ENCODE measurements around the gene PKN1. TPM values are rescaled to one million over a fixed set of nuclear protein-coding genes. Genes with fewer than 3 reads are reported as not detected.

PKN1 gene
- total RNA-seq, 2 donors from 2014 or later = 103 to 141 TPM

- WGBS, 2 experiments (ENCODE audit: insufficient coverage in 1 of 2, insufficient read length in 1 of 2) = 0% methylated on average over 3 to 23 of the region's 23 CpGs
- Histone ChIP-seq H3K27ac (ENCODE audit: low read depth, low read length) (peak overlapping the region; percentile 89), H3K4me3 (ENCODE audit: low read length) (peak overlapping the region; percentile 94), H3K9ac (ENCODE audit: extremely low read depth, low read length, poor library complexity, severe bottlenecking) (peak overlapping the region; percentile 86), H3K9me3 (ENCODE audit: control insufficient read depth, low read length) (no peaks in the 10 kb centered on the region), H3K36me3 (ENCODE audit: control insufficient read depth, insufficient read depth, low read length) (peaks cover 16% of the 10 kb centered on the region), H3K4me1 (ENCODE audit: control insufficient read depth, insufficient read depth, low read length) (no peaks in the 10 kb centered on the region), H3K27me3 (ENCODE audit: control insufficient read depth, insufficient read depth, low read length, poor library complexity, severe bottlenecking) (no peaks in the 10 kb centered on the region)
- Mint-ChIP-seq H3K27me3 (ENCODE audit: insufficient read depth) (no peaks in the 10 kb centered on the region), H3K4me3 (peak overlapping the region; percentile 89), H3K9me3 (peaks cover 7% of the 10 kb centered on the region), H3K4me1 (peaks cover 9% of the 10 kb centered on the region), H3K27ac (peak overlapping the region; percentile 98), H3K36me3 (ENCODE audit: low read depth) (peaks cover 16% of the 10 kb centered on the region)
- DNase-seq = peak; percentile 92
- no peak for TF ChIP-seq CTCF (conservative IDR thresholded peaks at IDR 0.05)
Observed at GRCh38 chr19:14418856-14419105, 14.3 kb upstream of the PKN1 start.

GRCh38 chr19:14419106-14419813, 13.8 kb upstream of the PKN1 start, which contains the start of gene DDX39A:
Gene DDX39A, minus strand, starts transcription at chr19:14419341. Its CDS starts 6,121 bp downstream, at chr19:14413220.
- DNase-seq = peak; percentile 99
- Histone ChIP-seq H3K36me3 (ENCODE audit: control insufficient read depth, insufficient read depth, low read length) (peaks cover 16% of the 10 kb centered on the region), H3K4me1 (ENCODE audit: control insufficient read depth, insufficient read depth, low read length) (no peaks in the 10 kb centered on the region), H3K27ac (ENCODE audit: low read depth, low read length) (peak within 1 kb of the TSS; percentile 89), H3K9me3 (ENCODE audit: control insufficient read depth, low read length) (no peaks in the 10 kb centered on the region), H3K4me3 (ENCODE audit: low read length) (peak within 1 kb of the TSS; percentile 94), H3K9ac (ENCODE audit: extremely low read depth, low read length, poor library complexity, severe bottlenecking) (peak within 1 kb of the TSS; percentile 86), H3K27me3 (ENCODE audit: control insufficient read depth, insufficient read depth, low read length, poor library complexity, severe bottlenecking) (no peaks in the 10 kb centered on the region)
- peak within 1 kb of the TSS; percentile 89 for H3K4me3 Mint-ChIP-seq
- WGBS, 2 experiments (ENCODE audit: insufficient coverage in 1 of 2, insufficient read length in 1 of 2) = 0 to 1% methylated on average over 38 to 57 of the region's 57 CpGs
- no peak for TF ChIP-seq CTCF (conservative IDR thresholded peaks at IDR 0.05)
- H3K36me3 Mint-ChIP-seq (ENCODE audit: low read depth) = peaks cover 13% of the 10 kb centered on the region
- peaks cover 7% of the 10 kb centered on the region for H3K9me3 Mint-ChIP-seq
- H3K4me1 Mint-ChIP-seq = peaks cover 9% of the 10 kb centered on the region
- H3K27ac Mint-ChIP-seq = peak within 1 kb of the TSS; percentile 98
- H3K27me3 Mint-ChIP-seq (ENCODE audit: insufficient read depth) = no peaks in the 10 kb centered on the region

- H3K9ac ChIP-seq (ENCODE audit: extremely low read depth, low read length, poor library complexity, severe bottlenecking) = no peak overlapping the region
- no peak for DNase-seq
- H3K27ac ChIP-seq (ENCODE audit: low read depth, low read length) = no peak overlapping the region
- H3K4me3 ChIP-seq (ENCODE audit: low read length) = no peak overlapping the region
- H3K27me3 ChIP-seq (ENCODE audit: control insufficient read depth, insufficient read depth, low read length, poor library complexity, severe bottlenecking) = no peaks in the 10 kb centered on the region
- no peaks in the 10 kb centered on the region for H3K4me1 ChIP-seq (ENCODE audit: control insufficient read depth, insufficient read depth, low read length)
- no peaks in the 10 kb centered on the region for H3K9me3 ChIP-seq (ENCODE audit: control insufficient read depth, low read length)
- WGBS, 2 experiments (ENCODE audit: insufficient coverage in 1 of 2, insufficient read length in 1 of 2) = 73 to 88% methylated on average over 6 to 7 of the region's 7 CpGs
- Mint-ChIP-seq H3K4me1 (peaks cover 2% of the 10 kb centered on the region), H3K9me3 (no peaks in the 10 kb centered on the region), H3K36me3 (ENCODE audit: low read depth) (no peaks in the 10 kb centered on the region), H3K4me3 (no peak overlapping the region), H3K27me3 (ENCODE audit: insufficient read depth) (peaks cover 15% of the 10 kb centered on the region), H3K27ac (no peak overlapping the region)
- TF ChIP-seq CTCF (conservative IDR thresholded peaks at IDR 0.05) = no peak
- no peaks in the 10 kb centered on the region for H3K36me3 ChIP-seq (ENCODE audit: control insufficient read depth, insufficient read depth, low read length)
Observed at GRCh38 chr19:14425696-14426138, 7.4 kb upstream of the PKN1 start.
